Stimulated activated CD4-positive, alpha-beta T cell treated with anti-CD3 and anti-CD28 coated beads, Interleukin-15, amount 100 ng/mL, for 24 hours (primary cell): Measurements from ENCODE around the gene CFC1B.
"Not testable (repeated sequence)": the region's sequence is repeated elsewhere in the genome, so short reads cannot be mapped to it uniquely, and the experiment has no call there.

Source experiments
- DNase-seq: peaks from one replicate; pipeline ENCODE4 v3.0.0-alpha.2; 2020

The CFC1B gene

DNA sequence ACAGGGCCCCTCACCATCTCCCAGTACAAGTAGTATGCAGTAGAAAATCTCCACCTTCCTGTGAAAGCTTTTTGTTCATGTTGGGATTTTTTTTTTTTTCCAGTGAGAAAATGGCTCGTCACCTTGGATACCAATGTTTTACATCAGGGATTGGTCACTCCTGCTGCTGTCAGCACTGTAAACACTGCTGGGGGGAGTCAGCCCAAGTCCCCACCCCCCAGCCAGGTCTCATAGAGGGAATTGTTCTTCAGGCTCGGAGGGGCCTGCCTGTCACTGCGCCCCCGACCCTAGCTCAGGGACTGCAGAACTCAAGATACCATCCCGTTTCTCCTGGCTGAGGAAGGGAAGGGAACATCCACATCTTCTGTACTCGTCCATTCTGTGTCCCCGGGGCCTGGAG is at the start of gene CFC1B:
Gene CFC1B (plus strand): TSS at position 231 of the 400 bp plus-strand sequence. CDS start 263 bp downstream, outside the sequence.
- DNase-seq = not testable (repeated sequence)

DNA sequence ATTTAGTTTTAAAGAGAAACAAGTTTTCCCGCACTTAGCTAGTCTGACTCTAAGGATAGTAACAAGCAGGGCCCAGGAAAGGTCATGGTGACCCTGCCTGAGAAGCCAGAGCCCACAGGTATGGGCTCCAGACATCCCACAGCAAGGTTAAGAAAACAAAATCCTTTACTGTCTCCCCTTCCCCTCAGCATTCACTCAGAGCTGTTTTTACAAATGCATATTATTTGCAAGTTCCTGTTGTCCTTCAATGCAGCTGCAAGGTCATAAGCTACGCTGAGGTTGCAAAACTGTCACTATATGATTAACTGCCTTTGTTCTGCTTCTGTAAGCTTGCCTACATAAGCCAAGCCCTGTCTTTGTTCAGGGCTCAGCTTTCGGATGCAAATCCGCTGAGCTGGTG is 29.9 kb upstream of the CFC1B start:
- not testable (repeated sequence) for DNase-seq

DNA sequence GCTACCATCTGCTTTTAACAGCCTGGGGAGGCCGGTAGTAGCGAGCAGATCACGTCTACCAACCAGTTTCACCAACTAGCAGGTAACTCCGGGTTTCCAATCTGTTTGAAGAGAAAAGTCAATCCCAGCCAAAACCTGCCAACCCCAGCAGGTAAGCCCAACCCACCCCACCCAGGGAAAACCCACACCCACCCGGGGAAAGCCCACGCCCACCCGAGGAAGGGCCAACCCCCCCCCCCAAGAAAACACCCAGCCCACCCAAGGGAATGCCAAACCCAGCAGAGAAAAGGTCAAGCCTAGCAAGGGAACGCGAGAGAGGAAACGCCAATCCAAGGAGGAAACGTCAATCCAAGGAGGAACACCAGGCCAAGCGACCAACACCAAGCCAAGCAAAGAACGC is 11.8 kb upstream of the CFC1B start, which contains the start of gene POTEI:
Gene POTEI (minus strand): TSS at position 101 of the 400 bp plus-strand sequence. CDS start 93 bp downstream, at position 8.
- DNase-seq = not testable (repeated sequence)

DNA sequence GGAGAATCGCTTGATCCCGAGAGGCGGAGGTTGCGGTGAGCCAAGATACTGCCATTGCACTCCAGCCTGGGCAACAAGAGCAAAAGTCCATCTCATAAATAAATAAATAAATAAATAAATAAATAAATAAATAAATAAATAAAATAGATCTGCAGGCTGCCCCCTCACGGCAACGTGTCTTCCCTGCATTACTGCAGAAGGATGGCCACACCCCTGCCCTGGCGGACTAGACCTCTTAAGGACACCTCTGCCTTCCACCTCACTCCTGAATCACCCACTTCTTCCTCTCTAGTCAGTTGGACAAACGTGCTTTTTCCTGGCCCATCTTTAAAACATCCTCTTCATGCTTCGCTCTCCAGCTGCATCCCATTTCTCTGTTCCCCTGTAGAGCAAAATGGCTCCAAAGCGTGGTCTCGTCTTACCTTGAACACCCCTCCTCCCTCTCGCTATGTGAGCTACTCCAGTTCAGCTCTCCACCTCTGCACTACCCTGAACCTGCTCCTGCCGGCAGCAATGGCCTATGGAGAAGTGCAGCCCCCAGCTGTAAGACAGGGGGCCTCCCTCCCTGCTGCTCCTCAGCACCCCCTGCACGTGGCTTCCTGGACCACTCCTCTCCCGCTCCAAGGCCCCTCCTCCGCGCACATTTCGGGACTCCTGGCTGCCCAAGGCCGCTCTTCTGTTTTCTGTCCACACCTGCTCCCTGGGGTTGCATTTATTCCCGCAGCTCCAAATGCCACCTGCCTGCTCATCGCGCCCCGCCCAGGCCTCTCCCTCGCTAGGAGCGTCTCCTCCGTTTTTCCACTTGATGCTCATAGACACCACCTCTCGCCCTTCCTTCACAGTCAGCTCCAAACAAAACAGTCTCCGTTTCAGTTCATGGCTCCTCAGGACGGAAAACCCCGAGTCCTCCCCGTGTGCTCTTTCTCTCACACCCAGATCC is 9.9 kb upstream of the CFC1B start:
- DNase-seq = not testable (repeated sequence)

DNA sequence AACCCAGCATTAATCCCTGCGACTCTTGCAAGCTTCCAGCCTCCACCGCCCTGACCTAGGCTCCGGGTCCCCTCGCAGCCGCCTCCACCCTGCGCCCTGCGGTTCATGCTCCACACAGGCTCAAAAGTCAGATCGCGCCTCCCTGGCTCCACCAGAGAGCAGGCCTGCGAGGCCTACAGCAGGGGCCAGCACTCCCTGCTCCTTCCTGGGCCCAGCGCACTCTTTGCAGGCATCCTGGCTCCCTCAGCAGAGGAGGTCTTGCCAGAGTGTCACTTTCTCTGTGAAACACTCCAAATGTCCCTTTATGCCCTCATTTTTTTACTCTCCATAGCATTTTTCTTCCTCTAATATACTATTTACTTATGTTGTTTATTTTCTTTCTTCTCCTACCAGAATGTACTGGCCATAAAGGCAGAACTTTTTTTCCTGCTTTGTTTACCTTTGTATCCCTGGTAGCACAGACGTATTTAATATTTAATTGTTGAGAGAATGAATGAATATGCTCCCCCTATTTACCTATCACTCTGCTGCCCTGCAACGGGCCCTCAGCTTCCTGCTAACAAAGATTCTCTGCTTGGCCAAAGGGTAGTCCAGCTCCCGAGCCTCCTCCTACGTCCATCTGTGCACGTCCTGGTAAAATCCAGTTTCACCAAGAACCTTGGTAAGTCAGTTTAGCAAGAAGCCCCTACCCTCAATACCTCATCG is 9.1 kb upstream of the CFC1B start:
- not testable (repeated sequence) for DNase-seq

DNA sequence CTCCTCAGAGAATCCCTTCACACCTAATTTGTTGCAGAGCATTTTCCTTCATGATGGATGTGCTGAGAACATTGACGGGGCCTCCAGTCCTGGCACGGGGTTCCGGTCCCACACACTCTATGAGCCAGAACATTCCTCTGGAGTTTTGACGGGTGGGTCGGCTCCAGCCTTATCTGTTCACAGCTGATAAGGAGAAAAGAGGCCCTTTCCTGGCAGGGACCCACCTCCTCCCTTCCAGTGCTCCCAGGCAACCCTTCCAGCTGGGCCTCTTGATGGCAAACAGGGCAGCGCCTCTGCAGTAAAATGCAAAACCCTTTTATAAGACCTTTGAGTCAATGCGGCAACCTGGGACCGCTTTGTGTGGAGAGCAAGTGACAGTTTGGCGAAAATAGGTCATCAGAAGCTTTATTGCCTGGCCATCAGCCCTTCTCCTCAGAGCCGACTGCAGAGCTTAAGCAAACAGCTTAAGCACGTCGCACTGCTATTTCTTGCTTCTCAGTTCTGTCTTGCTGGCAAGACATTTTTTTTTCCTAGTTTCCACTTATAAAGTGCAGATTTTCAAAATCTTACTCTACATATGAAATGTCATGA is 2.4 kb upstream of the CFC1B start:
- DNase-seq = not testable (repeated sequence)

DNA sequence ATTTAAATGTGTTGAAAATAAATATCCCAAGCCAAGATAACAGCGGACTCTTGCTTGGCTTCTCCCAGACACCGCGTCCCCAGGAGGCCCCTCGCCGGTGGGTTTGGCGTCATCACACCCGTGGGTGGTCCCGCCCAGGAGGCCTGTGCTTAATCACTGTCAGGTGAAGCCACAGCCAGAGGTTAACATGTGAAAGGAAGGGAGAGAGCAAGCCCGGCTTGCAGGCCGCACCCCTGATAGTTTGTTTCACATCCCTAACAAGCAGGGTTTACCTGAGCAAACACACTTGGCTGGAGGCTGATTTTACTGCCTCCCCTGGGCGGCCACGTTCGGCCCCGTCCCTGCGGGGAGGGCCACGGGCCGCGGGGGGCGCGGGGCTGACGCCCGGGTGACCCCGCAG is 1.4 kb downstream of the CFC1B start:
- not testable (repeated sequence) for DNase-seq

DNA sequence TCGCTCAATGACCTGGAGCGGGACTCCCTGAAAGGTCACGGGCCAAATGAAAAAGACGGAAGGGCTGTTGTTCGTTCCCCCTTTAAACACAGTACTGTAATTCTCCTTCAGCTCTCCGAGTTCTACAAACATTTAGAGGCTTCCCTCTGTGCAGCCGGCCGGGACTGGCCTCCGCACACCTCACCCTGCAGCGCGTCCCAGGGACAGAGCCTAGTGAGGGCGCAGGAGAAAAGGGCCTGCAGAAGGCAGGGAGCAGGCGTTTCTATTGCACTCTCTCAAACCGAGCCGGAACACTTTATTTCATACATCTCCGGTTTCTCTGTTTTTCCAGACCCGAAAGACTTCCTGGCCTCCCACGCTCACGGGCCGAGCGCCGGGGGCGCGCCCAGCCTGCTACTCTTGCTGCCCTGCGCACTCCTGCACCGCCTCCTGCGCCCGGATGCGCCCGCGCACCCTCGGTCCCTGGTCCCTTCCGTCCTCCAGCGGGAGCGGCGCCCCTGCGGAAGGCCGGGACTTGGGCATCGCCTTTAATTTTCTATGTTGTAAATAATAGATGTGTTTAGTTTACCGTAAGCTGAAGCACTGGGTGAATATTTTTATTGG is 6.4 kb downstream of the CFC1B start:
- not testable (repeated sequence) for DNase-seq

DNA sequence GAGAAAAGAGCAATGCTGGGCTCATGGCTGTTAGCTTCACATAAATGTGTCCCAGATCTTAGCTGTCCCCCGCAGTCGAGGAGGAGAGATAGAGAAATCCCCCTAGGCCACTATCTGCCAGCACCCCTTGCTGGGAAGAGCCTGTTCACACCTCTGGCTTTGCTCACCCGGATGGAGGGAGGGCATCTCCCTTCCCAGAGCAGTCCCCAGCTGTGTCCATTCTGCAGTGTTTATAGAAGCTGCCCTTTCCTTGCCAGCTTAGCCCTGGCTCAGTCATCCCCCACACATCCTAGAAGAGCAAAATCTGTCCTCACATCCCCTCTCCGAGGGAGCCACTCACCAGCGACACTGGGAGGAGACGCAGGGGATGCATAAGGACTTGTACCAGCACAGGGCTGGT is 8.5 kb downstream of the CFC1B start:
- DNase-seq = not testable (repeated sequence)

DNA sequence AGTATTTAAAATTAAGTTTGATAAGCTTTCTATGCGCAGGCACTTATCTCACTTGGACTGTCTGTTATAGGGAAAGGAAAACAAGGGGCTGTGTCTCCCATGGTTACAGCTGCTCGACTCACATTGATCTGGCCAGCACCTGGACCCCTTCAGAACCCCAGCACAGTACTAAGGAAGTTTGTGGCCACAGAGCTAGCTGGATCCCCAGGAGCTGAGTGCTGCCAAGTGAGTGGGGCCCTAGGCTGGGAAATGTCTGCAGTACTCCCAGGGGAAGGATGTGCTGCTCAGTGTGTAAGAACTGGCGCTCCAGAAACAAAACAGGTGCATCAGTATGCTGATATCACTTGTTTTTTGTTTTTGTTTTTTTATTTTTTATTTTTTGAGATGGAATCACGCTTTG is 9.2 kb downstream of the CFC1B start:
- not testable (repeated sequence) for DNase-seq

DNA sequence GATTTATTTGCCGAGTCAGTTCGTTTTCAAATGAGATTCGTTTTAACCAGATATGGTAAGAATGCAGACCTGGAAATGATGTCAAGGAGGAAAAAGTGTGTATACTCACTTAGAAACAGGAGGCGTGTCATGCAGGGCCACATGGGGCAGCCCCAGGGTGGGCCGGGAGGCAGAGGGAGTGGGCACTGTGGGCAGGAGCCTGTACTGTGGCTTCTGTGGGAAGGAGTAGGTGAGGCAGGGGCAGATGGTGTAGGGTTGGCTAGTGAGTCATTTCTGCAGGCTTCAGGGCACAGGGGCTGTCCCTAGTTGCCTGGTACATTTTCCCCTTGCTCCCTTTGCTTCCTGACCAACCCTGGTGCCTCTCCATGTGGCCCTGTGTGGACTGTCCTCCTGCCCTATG is 10.2 kb downstream of the CFC1B start:
- not testable (repeated sequence) for DNase-seq

DNA sequence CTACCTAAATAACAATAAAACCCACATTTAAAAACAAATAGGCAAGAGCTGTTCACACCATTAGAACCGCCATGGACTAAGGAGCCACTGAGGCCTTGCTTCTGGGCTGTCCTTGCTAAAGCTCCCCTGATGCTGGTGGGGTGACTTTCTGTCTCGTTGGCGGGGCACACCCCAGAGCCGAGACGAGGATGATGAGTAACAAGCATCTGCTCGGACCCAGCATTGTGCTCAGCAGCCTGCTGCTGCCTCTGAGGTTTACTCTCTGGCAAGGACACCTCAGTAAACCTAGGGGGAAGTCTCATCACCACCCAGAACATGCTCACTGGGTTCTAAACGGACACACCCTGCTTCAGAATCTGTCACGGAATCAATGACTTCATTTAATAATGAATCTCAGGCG is 10.7 kb downstream of the CFC1B start:
- DNase-seq = not testable (repeated sequence)

DNA sequence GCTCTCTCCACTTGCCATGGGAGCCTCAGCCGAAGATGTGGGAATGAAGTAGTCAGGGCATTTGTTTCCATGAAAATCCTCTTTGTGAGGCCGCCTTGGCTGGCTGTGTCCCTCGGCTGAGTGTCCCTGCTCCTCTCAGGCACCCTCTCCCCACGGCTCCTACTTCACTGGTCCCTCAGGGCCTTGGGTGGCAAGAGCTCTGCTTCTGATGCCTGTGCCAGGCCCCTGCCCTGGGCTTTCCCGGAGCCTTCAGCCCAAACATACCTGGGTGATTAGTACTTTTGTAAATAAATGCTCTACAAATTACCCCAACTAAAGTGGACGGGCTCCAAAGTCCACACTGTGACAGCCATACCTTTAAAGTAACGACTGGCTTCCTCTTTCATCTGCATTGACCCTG is 15.6 kb downstream of the CFC1B start:
- not testable (repeated sequence) for DNase-seq

DNA sequence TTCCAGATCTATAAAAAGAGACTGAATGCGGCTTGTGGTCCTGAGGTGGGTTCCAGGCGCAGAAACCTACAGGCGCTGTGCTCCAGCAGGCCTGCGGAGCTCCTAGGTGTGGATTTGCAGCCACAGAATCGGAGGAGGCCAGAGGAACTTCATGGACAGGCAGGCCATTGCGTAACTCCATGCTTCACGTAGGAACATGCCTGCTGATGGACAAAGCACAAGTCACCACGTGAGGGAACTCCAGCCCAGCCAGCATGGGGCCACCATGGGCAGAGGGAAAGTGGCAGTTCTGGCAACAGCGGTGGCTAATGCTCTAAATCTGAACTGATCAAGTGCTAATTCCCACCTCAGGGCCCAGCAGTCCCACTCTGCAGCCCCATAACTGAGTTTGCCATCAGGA is 17.2 kb downstream of the CFC1B start:
- not testable (repeated sequence) for DNase-seq

DNA sequence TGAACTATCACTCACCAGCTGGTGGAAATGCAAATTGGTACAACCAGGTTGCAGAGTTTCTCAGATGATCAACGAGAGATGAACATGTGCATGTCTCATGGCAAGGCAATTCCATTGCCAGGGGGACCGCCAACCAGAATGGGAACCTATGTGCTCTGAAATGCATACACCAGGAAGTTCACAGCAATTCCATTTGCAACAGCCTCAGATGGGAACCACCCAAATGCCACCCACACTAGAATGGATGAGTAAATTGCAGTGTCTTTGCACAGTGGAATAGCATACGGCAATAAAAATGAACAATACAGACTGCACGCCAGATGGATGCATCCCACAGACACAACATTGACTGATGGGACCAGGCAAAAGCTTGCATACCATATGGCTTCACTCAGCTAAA is 21.8 kb downstream of the CFC1B start:
- DNase-seq = not testable (repeated sequence)

DNA sequence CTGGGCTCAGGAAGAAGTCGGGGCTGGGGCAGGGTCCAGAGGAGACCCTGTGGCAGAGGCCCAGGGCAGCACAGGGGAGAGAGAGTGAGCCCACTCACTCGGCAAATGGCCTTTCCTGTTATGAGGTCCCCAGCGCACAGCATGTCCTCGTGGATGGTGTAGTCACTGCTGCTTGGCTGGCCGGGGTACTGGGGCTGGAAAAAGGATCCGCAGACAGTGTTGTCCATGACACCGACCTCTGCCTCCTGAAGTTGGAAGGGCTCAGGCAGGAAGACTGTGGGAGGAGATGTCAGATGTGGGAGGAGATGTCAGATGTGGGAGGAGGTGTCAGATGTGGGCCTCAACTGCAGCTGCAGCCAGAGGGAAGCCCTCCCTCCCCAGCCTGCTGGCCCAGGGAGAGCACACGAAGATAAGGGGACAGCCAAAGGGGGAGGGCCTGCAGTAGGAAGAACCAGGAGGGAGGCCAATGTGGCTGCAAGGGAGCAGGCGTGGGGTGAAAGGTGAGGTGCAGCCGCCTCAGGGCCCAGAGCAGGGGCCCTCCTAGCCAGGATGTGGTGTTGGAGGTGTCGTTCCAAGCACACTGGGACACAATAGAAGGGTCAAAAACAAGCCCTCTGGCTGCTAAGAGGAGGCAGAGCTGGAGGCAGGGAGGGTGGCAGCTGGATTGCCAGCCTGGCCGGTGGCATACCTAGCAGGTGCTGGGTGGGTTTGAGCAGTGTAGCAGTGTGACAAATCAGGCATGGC is 22.9 kb downstream of the CFC1B start:
- not testable (repeated sequence) for DNase-seq

DNA sequence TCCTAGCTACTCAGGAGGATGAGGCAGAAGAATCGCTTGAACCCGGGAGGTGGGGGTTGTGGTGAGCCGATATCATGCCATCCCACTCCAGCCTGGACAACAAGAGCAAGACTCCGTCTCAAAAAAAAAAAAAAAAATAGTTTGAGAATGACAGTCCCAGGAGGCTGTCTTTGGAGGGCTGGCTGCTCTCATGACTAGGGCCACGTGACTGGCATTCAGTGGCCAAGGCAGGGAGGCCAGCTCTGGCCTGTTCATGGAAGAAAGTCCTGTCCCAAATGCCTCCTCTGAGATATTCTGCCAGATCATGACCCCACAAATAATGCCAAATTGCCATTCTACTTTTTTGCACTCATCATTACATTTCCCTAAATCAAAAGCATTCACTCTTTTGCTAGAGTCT is 24.0 kb downstream of the CFC1B start:
- DNase-seq = not testable (repeated sequence)

DNA sequence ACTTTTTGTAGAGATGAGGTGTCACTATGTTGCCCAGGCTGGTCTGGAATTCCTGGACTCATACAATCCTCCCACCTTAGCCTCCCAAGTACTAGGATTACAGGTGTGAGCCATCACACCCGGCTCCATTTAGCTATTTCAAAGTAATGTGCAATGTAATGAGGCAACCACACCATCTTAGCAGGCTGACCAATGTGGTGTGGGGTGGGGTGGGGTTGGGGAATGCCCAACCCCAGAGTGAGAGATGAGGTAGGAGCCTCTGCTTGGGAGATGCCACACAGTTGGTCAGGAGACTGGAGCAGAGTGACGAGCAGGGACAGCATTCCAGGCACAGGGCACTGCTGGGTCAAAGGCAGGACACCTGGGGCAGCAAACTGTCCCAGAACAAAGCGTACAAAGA is 27.4 kb downstream of the CFC1B start:
- DNase-seq = not testable (repeated sequence)

DNA sequence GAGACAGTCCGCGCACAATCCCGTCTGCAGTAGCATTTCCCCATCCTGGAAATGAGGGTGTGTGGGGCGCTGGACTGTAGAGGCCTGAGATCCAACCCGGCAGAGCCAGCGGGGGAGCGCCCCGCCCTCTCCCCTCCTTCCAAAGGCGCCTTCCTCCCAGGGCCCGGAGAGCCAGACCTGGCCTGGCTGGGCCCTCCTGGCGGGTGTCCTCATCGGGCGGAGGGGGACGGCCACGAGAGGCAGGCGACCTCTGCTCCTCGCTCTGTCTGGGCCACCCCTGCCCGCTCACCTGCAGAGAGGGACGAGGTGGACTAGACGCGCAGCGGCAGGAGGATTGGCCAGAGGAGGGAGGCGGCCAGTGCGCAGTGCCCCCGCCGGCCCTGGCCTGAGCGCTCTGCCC is 28.5 kb downstream of the CFC1B start:
- not testable (repeated sequence) for DNase-seq

DNA sequence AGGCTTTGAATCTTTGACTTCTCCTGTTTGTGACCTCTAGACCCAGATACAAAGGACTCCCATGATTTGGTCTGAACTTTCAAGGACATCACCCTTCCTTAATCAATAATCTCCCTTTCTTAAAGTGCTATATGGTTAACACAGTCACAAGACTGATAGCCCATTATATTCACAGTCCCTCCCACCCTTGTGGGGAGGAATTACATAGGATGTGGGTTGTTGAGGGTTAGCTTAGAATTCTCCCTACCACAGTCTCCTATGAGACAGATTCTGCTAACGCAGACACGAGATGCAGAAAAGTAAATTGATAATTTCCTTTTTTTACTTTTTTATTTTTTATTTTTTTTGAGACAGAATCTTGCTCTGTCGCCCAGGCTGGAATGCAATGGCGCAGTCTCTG is 33.2 kb downstream of the CFC1B start:
- DNase-seq = not testable (repeated sequence)

DNA sequence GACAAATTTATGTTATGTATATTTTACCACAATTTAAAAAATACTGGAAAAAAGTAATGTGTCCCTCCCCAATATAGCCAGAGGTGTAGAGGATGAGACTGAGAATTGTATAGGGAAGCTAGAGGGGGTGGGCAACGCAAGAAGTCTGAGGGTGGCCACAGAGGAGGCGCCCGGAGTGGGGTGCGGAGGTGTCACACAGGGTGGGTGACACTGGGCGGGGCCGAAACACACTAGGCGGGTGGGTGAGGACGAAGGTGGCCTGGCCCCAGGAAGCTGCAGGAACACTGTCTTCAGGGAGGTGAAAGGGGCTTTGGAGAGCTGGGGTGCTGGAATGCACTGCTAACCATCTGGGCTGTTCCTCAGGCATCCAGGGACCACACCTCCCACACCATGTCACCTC is 35.4 kb downstream of the CFC1B start:
- not testable (repeated sequence) for DNase-seq

DNA sequence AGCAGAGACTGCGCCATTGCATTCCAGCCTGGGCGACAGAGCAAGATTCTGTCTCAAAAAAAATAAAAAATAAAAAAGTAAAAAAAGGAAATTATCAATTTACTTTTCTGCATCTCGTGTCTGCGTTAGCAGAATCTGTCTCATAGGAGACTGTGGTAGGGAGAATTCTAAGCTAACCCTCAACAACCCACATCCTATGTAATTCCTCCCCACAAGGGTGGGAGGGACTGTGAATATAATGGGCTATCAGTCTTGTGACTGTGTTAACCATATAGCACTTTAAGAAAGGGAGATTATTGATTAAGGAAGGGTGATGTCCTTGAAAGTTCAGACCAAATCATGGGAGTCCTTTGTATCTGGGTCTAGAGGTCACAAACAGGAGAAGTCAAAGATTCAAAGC is 45.1 kb downstream of the CFC1B start:
- DNase-seq = not testable (repeated sequence)
